A673 (cell line): Measurements from ENCODE around the gene ANAPC10. TPM values are rescaled to one million over a fixed set of nuclear protein-coding genes. Genes with fewer than 3 reads are reported as not detected.

Experiments used
- BruUV-seq: library from RNA; stranded (reverse); fragments of 400-500 nt; replicated peaks from 2 replicates; lab custom pipeline; 2021; lab: Mats Ljungman, UMichigan
- CTCF ChIA-PET: fragments of 300-600 bp; sonication (Branson Sonifier 250); formaldehyde crosslinking; loops from one replicate; lab custom pipeline; 2022; ENCODE audit warnings: antibody characterized with exemption; lab: Charles Lee
- POLR2A ChIA-PET: fragments of 300-600 bp; sonication (Branson Sonifier 250); formaldehyde crosslinking; loops from one replicate; lab custom pipeline; 2022; ENCODE audit warnings: antibody characterized with exemption; ENCODE audit not compliant: low non-redundant PET; lab: Charles Lee
- DNase-seq: peaks from one replicate; pipeline ENCODE4 v3.0.0-alpha.2; 2015; ENCODE audit warnings: low spot score
- H3K27ac ChIP-seq: fragments of 200-600 bp; sonication (generic); 2 replicates; pipeline ENCODE4 v1.5.1; 2016; ENCODE audit warnings: mixed run types, low read depth, mild to moderate bottlenecking, mixed read lengths, antibody characterized with exemption, low read length; ENCODE audit not compliant: poor library complexity, severe bottlenecking
- H3K27me3 ChIP-seq: fragments of 200-600 bp; sonication (generic); replicated peaks from 2 replicates; pipeline ENCODE4 v1.6.1; 2017; ENCODE audit warnings: mixed run types, low read depth, mild to moderate bottlenecking, mixed read lengths, antibody characterized with exemption, low read length; ENCODE audit not compliant: insufficient read depth, poor library complexity
- H3K36me3 ChIP-seq: fragments of 200-600 bp; sonication (generic); 2 replicates; pipeline ENCODE4 v1.6.1; 2016; ENCODE audit warnings: mixed run types, mild to moderate bottlenecking, mixed read lengths, antibody characterized with exemption, low read length; ENCODE audit not compliant: insufficient read depth, poor library complexity, severe bottlenecking
- H3K4me1 ChIP-seq: fragments of 200-600 bp; sonication (generic); 2 replicates; pipeline ENCODE4 v1.6.1; 2017; ENCODE audit warnings: mixed run types, mild to moderate bottlenecking, mixed read lengths, antibody characterized with exemption, low read length; ENCODE audit not compliant: insufficient read depth, poor library complexity, severe bottlenecking
- H3K4me3 ChIP-seq: fragments of 200-600 bp; sonication (generic); 2 replicates; pipeline ENCODE4 v1.5.1; 2016; ENCODE audit warnings: low read depth, mixed run types, mild to moderate bottlenecking, mixed read lengths, low read length; ENCODE audit not compliant: poor library complexity, severe bottlenecking
- H3K9me3 ChIP-seq: fragments of 200-600 bp; sonication (generic); 2 replicates; pipeline ENCODE4 v1.6.1; 2016; ENCODE audit warnings: mixed run types, low read depth, mild to moderate bottlenecking, mixed read lengths, antibody characterized with exemption, low read length; ENCODE audit not compliant: poor library complexity, severe bottlenecking
- CTCF ChIP-seq: fragments of 300-800, 200-600 bp; sonication (generic); conservative IDR thresholded peaks from 2 replicates; pipeline ENCODE4 v1.5.1; 2017; ENCODE audit warnings: low read depth, mild to moderate bottlenecking, antibody characterized with exemption, low read length, moderate library complexity, mixed read lengths
- EZH2 ChIP-seq: fragments of 200-600 bp; sonication (generic); IDR thresholded peaks from 2 replicates; pipeline ENCODE4 v1.6.1; 2017; ENCODE audit warnings: borderline replicate concordance, low read depth, mild to moderate bottlenecking, mixed read lengths, antibody characterized with exemption, low read length; ENCODE audit not compliant: poor library complexity, severe bottlenecking
- intact Hi-C: fragments of 100-400 bp; cut with micrococcal nuclease; formaldehyde crosslinking; loops from one replicate; pipeline ENCODE4 v1.10.0; 2022; ENCODE audit not compliant: unreplicated experiment
- total RNA-seq: library from RNA; stranded (reverse); gene quantifications from 2 replicates; pipeline ENCODE4 v1.2.3, GENCODE V29; 2021

The ANAPC10 gene
- total RNA-seq, 1 experiment from 2014 or later: 30.5 TPM

- H3K27ac ChIP-seq: peak overlapping the region; percentile 91
- peaks cover 14% of the 10 kb centered on the region for H3K36me3 ChIP-seq
- peaks cover 28% of the 10 kb centered on the region for H3K4me1 ChIP-seq
- no TSS peak for BruUV-seq
- TF ChIP-seq CTCF (no peak), EZH2 (no peak)
- H3K27me3 ChIP-seq: no peaks in the 10 kb centered on the region
- intact Hi-C loops: no loop called here
- ChIA-PET POLR2A (no interaction called here), CTCF (no interaction called here)
- peak overlapping the region; percentile 63 for H3K4me3 ChIP-seq
- no peaks in the 10 kb centered on the region for H3K9me3 ChIP-seq
- DNase-seq: peak; percentile 13
Measured at GRCh38 chr4:145099653-145100052, 1.7 kb upstream of the ANAPC10 start.

GRCh38 chr4:145098675-145099037 is 660 bp upstream of the ANAPC10 start:
- intact Hi-C loops: no loop called here
- ChIA-PET POLR2A (interaction anchor here (0.6 kb wide), 1 partner anchor 87 kb away, joined by 3 read pairs; no protein-coding TSS in a partner anchor), CTCF (no interaction called here)
- peak; percentile 43 for DNase-seq
- Histone ChIP-seq H3K36me3 (peaks cover 18% of the 10 kb centered on the region), H3K27me3 (no peaks in the 10 kb centered on the region), H3K4me1 (peaks cover 24% of the 10 kb centered on the region), H3K27ac (peak overlapping the region; percentile 91), H3K4me3 (peak overlapping the region; percentile 63), H3K9me3 (peaks cover 2% of the 10 kb centered on the region)
- no TSS peak for BruUV-seq
- TF ChIP-seq EZH2 (no peak), CTCF (no peak)

- Histone ChIP-seq H3K4me3 (peak overlapping the region; percentile 63), H3K4me1 (peaks cover 24% of the 10 kb centered on the region), H3K9me3 (peaks cover 7% of the 10 kb centered on the region), H3K27ac (peak overlapping the region; percentile 91), H3K27me3 (no peaks in the 10 kb centered on the region), H3K36me3 (peaks cover 29% of the 10 kb centered on the region)
- intact Hi-C loops: no loop called here
- TF ChIP-seq EZH2 (no peak), CTCF (no peak)
- ChIA-PET POLR2A (no interaction called here), CTCF (no interaction called here)
- DNase-seq: peak; percentile 4
- BruUV-seq: TSS peak; percentile 76
Measured at GRCh38 chr4:145097331-145097820, 620 bp downstream of the ANAPC10 start.
